ENCODE measurements around the gene TLE1. TPM values are rescaled to one million over a fixed set of nuclear protein-coding genes. Genes with fewer than 3 reads are reported as not detected.

Gene TLE1
- total RNA-seq, 4 donors from 2014 or later: 18.7 to 54.5 (median 40.2) TPM

GRCh38 chr9:81720450-81721086, 31.2 kb upstream of the TLE1 start:
- no peak for TF ChIP-seq POLR2A (IDR thresholded peaks at IDR 0.05)
- H3K27ac ChIP-seq: no peak overlapping the region
- no peak overlapping the region for H3K4me3 ChIP-seq
- no peaks in the 10 kb centered on the region for H3K9me3 ChIP-seq
- DNase-seq: no peak
- no peaks in the 10 kb centered on the region for H3K36me3 ChIP-seq
- no peaks in the 10 kb centered on the region for H3K27me3 ChIP-seq
- no peaks in the 10 kb centered on the region for H3K4me1 ChIP-seq

GRCh38 chr9:81719972-81720371, 30.6 kb upstream of the TLE1 start:
- DNase-seq: no peak
- H3K36me3 ChIP-seq: no peaks in the 10 kb centered on the region
- no peak overlapping the region for H3K27ac ChIP-seq
- TF ChIP-seq CTCF (IDR thresholded peaks at IDR 0.05) (no peak), POLR2A (IDR thresholded peaks at IDR 0.05) (no peak)
- no peaks in the 10 kb centered on the region for H3K4me1 ChIP-seq
- H3K4me3 ChIP-seq: no peak overlapping the region
- no peaks in the 10 kb centered on the region for H3K27me3 ChIP-seq
- H3K9me3 ChIP-seq: no peaks in the 10 kb centered on the region

- Histone ChIP-seq H3K36me3 (no peaks in the 10 kb centered on the region), H3K4me1 (no peaks in the 10 kb centered on the region), H3K9me3 (no peaks in the 10 kb centered on the region), H3K4me3 (no peak overlapping the region), H3K27me3 (no peaks in the 10 kb centered on the region), H3K27ac (no peak overlapping the region)
- TF ChIP-seq CTCF (IDR thresholded peaks at IDR 0.05): no peak
- TF ChIP-seq POLR2A (IDR thresholded peaks at IDR 0.05): no peak
- no peak for DNase-seq
Measured at GRCh38 chr9:81718244-81718643, 28.9 kb upstream of the TLE1 start.

GRCh38 chr9:81717747-81718077, 28.4 kb upstream of the TLE1 start:
- Histone ChIP-seq H3K27ac (no peak overlapping the region), H3K27me3 (no peaks in the 10 kb centered on the region)
- no peak for DNase-seq

GRCh38 chr9:81717061-81717746, 27.9 kb upstream of the TLE1 start:
- Histone ChIP-seq H3K36me3 (no peaks in the 10 kb centered on the region), H3K27me3 (no peaks in the 10 kb centered on the region), H3K4me3 (no peak overlapping the region), H3K9me3 (no peaks in the 10 kb centered on the region), H3K4me1 (no peaks in the 10 kb centered on the region), H3K27ac (no peak overlapping the region)
- no peak for DNase-seq
- TF ChIP-seq CTCF (IDR thresholded peaks at IDR 0.05) (no peak), POLR2A (IDR thresholded peaks at IDR 0.05) (no peak)

More at GRCh38 chr9:81717747-81718077, 28.4 kb upstream of the TLE1 start:
- no peaks in the 10 kb centered on the region for H3K36me3 ChIP-seq
- H3K4me1 ChIP-seq: no peaks in the 10 kb centered on the region
- H3K4me3 ChIP-seq: no peak overlapping the region
- H3K9me3 ChIP-seq: no peaks in the 10 kb centered on the region
- TF ChIP-seq CTCF (IDR thresholded peaks at IDR 0.05) (no peak), POLR2A (IDR thresholded peaks at IDR 0.05) (no peak)

GRCh38 chr9:81716409-81716808, 27.1 kb upstream of the TLE1 start:
- no peak overlapping the region for H3K4me3 ChIP-seq
- H3K9me3 ChIP-seq: no peaks in the 10 kb centered on the region
- no peaks in the 10 kb centered on the region for H3K27me3 ChIP-seq
- H3K27ac ChIP-seq: no peak overlapping the region
- no peaks in the 10 kb centered on the region for H3K4me1 ChIP-seq
- TF ChIP-seq POLR2A (IDR thresholded peaks at IDR 0.05) (no peak), CTCF (IDR thresholded peaks at IDR 0.05) (no peak)
- no peak for DNase-seq
- no peaks in the 10 kb centered on the region for H3K36me3 ChIP-seq

Measured in Peyer's patch (tissue), 4 donors.